ENCODE data around the gene SNU13. TPM values are rescaled to one million over a fixed set of nuclear protein-coding genes. Genes with fewer than 3 reads are reported as not detected.
"Not testable (repeated sequence)": the region's sequence is repeated elsewhere in the genome, so short reads cannot be mapped to it uniquely, and the experiment has no call there.

Gene SNU13
- polyA plus RNA-seq, 4 donors = 82.1 to 149 (median 113) TPM

- Histone ChIP-seq H3K36me3 (ENCODE audit: control insufficient read depth in 3 of 3, insufficient read depth in 2 of 3, low read depth in 1 of 3, low read length in 3 of 3) (peaks cover 24 to 77% (median 29%) of the 10 kb centered on the region in 3 donors), H3K27ac (ENCODE audit: low read depth in 1 of 3, low read length in 2 of 3) (no peak overlapping the region)
These were observed 38.4 kb downstream of the SNU13 start for GRCh38 chr22:41650229-41650628.

GRCh38 chr22:41648432-41648831 is 40.2 kb downstream of the SNU13 start:
- DNase-seq (no peak), FAIRE-seq (no peak)
- H3K27me3 ChIP-seq (ENCODE audit: control insufficient read depth in 3 of 3, insufficient read depth in 3 of 3, low read length in 3 of 3) = no peaks in the 10 kb centered on the region
- H3K36me3 ChIP-seq (ENCODE audit: control insufficient read depth in 3 of 3, insufficient read depth in 2 of 3, low read depth in 1 of 3, low read length in 3 of 3) = peaks cover 11 to 75% (median 19%) of the 10 kb centered on the region in 3 donors
- H3K9me3 ChIP-seq (ENCODE audit: control insufficient read depth in 2 of 2, insufficient read depth in 1 of 2, low read depth in 1 of 2, low read length in 1 of 2) = no peaks in the 10 kb centered on the region
- no peak overlapping the region for H3K4me3 ChIP-seq (ENCODE audit: low read depth in 1 of 3, low read length in 3 of 3)
- H3K4me1 ChIP-seq (ENCODE audit: control insufficient read depth in 3 of 3, insufficient read depth in 2 of 3, low read depth in 1 of 3, low read length in 2 of 3) = no peaks in the 10 kb centered on the region
- 78 to 91% (median 81%) methylated on average over 1 of the region's 1 CpG for WGBS, 3 donors
- no peak overlapping the region for H3K27ac ChIP-seq (ENCODE audit: low read depth in 1 of 3, low read length in 2 of 3)

More at GRCh38 chr22:41650229-41650628, 38.4 kb downstream of the SNU13 start:
- Histone ChIP-seq H3K9me3 (ENCODE audit: control insufficient read depth in 2 of 2, insufficient read depth in 1 of 2, low read depth in 1 of 2, low read length in 1 of 2) (no peaks in the 10 kb centered on the region), H3K27me3 (ENCODE audit: control insufficient read depth in 3 of 3, insufficient read depth in 3 of 3, low read length in 3 of 3) (no peaks in the 10 kb centered on the region), H3K4me1 (ENCODE audit: control insufficient read depth in 3 of 3, insufficient read depth in 2 of 3, low read depth in 1 of 3, low read length in 2 of 3) (no peaks in the 10 kb centered on the region), H3K4me3 (ENCODE audit: low read depth in 1 of 3, low read length in 3 of 3) (no peak overlapping the region)
- FAIRE-seq (no peak), DNase-seq (no peak)
- 90 to 100% (median 96%) methylated on average over 1 of the region's 1 CpG for WGBS, 3 donors

GRCh38 chr22:41647771-41648170 is 40.9 kb downstream of the SNU13 start:
- H3K27ac ChIP-seq (ENCODE audit: low read depth in 1 of 3, low read length in 2 of 3) = no peak overlapping the region
- FAIRE-seq = no peak
- DNase-seq = no peak
- H3K36me3 ChIP-seq (ENCODE audit: control insufficient read depth in 3 of 3, insufficient read depth in 2 of 3, low read depth in 1 of 3, low read length in 3 of 3) = peaks cover 13 to 74% (median 14%) of the 10 kb centered on the region in 3 donors
- no peaks in the 10 kb centered on the region for H3K27me3 ChIP-seq (ENCODE audit: control insufficient read depth in 3 of 3, insufficient read depth in 3 of 3, low read length in 3 of 3)
- H3K4me3 ChIP-seq (ENCODE audit: low read depth in 1 of 3, low read length in 3 of 3) = no peak overlapping the region
- H3K9me3 ChIP-seq (ENCODE audit: control insufficient read depth in 2 of 2, insufficient read depth in 1 of 2, low read depth in 1 of 2, low read length in 1 of 2) = no peaks in the 10 kb centered on the region
- no peaks in the 10 kb centered on the region for H3K4me1 ChIP-seq (ENCODE audit: control insufficient read depth in 3 of 3, insufficient read depth in 2 of 3, low read depth in 1 of 3, low read length in 2 of 3)
- WGBS, 3 donors = 68 to 89% (median 85%) methylated on average over 2 to 3 of the region's 3 CpGs

GRCh38 chr22:41642331-41643110 is 46.1 kb downstream of the SNU13 start:
- H3K36me3 ChIP-seq (ENCODE audit: control insufficient read depth in 3 of 3, insufficient read depth in 2 of 3, low read depth in 1 of 3, low read length in 3 of 3) = peaks cover 6 to 64% (median 17%) of the 10 kb centered on the region in 3 donors
- no peak for FAIRE-seq
- H3K27ac ChIP-seq (ENCODE audit: low read depth in 1 of 3, low read length in 2 of 3) = no peak overlapping the region
- 90 to 95% (median 95%) methylated on average over 6 of the region's 6 CpGs for WGBS, 3 donors
- H3K4me1 ChIP-seq (ENCODE audit: control insufficient read depth in 3 of 3, insufficient read depth in 2 of 3, low read depth in 1 of 3, low read length in 2 of 3) = no peaks in the 10 kb centered on the region
- H3K27me3 ChIP-seq (ENCODE audit: control insufficient read depth in 3 of 3, insufficient read depth in 3 of 3, low read length in 3 of 3) = no peaks in the 10 kb centered on the region
- DNase-seq = no peak
- H3K4me3 ChIP-seq (ENCODE audit: low read depth in 1 of 3, low read length in 3 of 3) = no peak overlapping the region
- H3K9me3 ChIP-seq (ENCODE audit: control insufficient read depth in 2 of 2, insufficient read depth in 1 of 2, low read depth in 1 of 2, low read length in 1 of 2) = peaks cover 0 to 3% of the 10 kb centered on the region in 2 donors

- Histone ChIP-seq H3K4me3 (ENCODE audit: low read depth in 1 of 3, low read length in 3 of 3) (no peak overlapping the region), H3K27me3 (ENCODE audit: control insufficient read depth in 3 of 3, insufficient read depth in 3 of 3, low read length in 3 of 3) (no peaks in the 10 kb centered on the region), H3K4me1 (ENCODE audit: control insufficient read depth in 3 of 3, insufficient read depth in 2 of 3, low read depth in 1 of 3, low read length in 2 of 3) (no peaks in the 10 kb centered on the region), H3K9me3 (ENCODE audit: control insufficient read depth in 2 of 2, insufficient read depth in 1 of 2, low read depth in 1 of 2, low read length in 1 of 2) (peaks cover 0 to 3% of the 10 kb centered on the region in 2 donors), H3K27ac (ENCODE audit: low read depth in 1 of 3, low read length in 2 of 3) (no peak overlapping the region), H3K36me3 (ENCODE audit: control insufficient read depth in 3 of 3, insufficient read depth in 2 of 3, low read depth in 1 of 3, low read length in 3 of 3) (peaks cover 7 to 63% (median 21%) of the 10 kb centered on the region in 3 donors)
- FAIRE-seq (no peak), DNase-seq (no peak)
- 98 to 99% (median 98%) methylated on average over 7 of the region's 7 CpGs for whole genome bisulfite sequencing, 3 donors
These were observed 46.8 kb downstream of the SNU13 start for GRCh38 chr22:41641854-41642253.

DNA sequence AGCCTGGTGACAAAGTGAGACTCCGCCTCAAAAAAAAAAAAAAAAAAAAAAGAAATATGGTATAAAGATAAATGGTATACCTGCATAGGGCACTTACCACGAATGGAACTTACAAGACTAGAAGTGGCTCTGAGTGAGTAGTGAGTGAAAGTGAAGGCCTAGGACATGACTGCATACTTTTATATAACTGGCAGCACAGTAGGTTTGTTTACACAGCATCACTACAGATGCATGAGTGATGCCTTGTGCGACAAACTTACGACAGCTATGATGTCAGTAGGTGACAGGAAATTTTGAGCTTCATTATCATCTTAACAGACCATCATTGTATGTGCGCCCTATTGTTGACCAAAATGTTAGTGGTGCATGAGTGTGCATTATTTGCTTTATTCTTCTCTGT is 49.9 kb downstream of the SNU13 start:
- Histone ChIP-seq H3K27ac (ENCODE audit: low read depth in 1 of 3, low read length in 2 of 3) (no peak overlapping the region), H3K27me3 (ENCODE audit: control insufficient read depth in 3 of 3, insufficient read depth in 3 of 3, low read length in 3 of 3) (no peaks in the 10 kb centered on the region), H3K9me3 (ENCODE audit: control insufficient read depth in 2 of 2, insufficient read depth in 1 of 2, low read depth in 1 of 2, low read length in 1 of 2) (peaks cover 0 to 3% of the 10 kb centered on the region in 2 donors), H3K4me3 (ENCODE audit: low read depth in 1 of 3, low read length in 3 of 3) (no peak overlapping the region), H3K36me3 (ENCODE audit: control insufficient read depth in 3 of 3, insufficient read depth in 2 of 3, low read depth in 1 of 3, low read length in 3 of 3) (peaks cover 16 to 62% (median 35%) of the 10 kb centered on the region in 3 donors), H3K4me1 (ENCODE audit: control insufficient read depth in 3 of 3, insufficient read depth in 2 of 3, low read depth in 1 of 3, low read length in 2 of 3) (no peaks in the 10 kb centered on the region)
- FAIRE-seq (no peak), DNase-seq (no peak)
- WGBS, 3 donors = 83 to 94% (median 88%) methylated on average over 5 of the region's 5 CpGs

GRCh38 chr22:41638124-41638523 is 50.5 kb downstream of the SNU13 start:
- Histone ChIP-seq H3K4me1 (ENCODE audit: control insufficient read depth in 3 of 3, insufficient read depth in 2 of 3, low read depth in 1 of 3, low read length in 2 of 3) (no peaks in the 10 kb centered on the region), H3K27me3 (ENCODE audit: control insufficient read depth in 3 of 3, insufficient read depth in 3 of 3, low read length in 3 of 3) (no peaks in the 10 kb centered on the region), H3K9me3 (ENCODE audit: control insufficient read depth in 2 of 2, insufficient read depth in 1 of 2, low read depth in 1 of 2, low read length in 1 of 2) (peaks cover 0 to 3% of the 10 kb centered on the region in 2 donors), H3K36me3 (ENCODE audit: control insufficient read depth in 3 of 3, insufficient read depth in 2 of 3, low read depth in 1 of 3, low read length in 3 of 3) (peaks cover 16 to 62% (median 35%) of the 10 kb centered on the region in 3 donors), H3K27ac (ENCODE audit: low read depth in 1 of 3, low read length in 2 of 3) (no peak overlapping the region), H3K4me3 (ENCODE audit: low read depth in 1 of 3, low read length in 3 of 3) (no peak overlapping the region)
- 93 to 96% (median 95%) methylated on average over 5 of the region's 5 CpGs for WGBS, 3 donors
- FAIRE-seq (no peak), DNase-seq (no peak)

GRCh38 chr22:41637623-41638022 is 51.0 kb downstream of the SNU13 start:
- FAIRE-seq = not testable (repeated sequence)
- H3K36me3 ChIP-seq (ENCODE audit: control insufficient read depth in 3 of 3, insufficient read depth in 2 of 3, low read depth in 1 of 3, low read length in 3 of 3) = peaks cover 16 to 62% (median 31%) of the 10 kb centered on the region in 3 donors

More at GRCh38 chr22:41637623-41638022, 51.0 kb downstream of the SNU13 start:
- not testable (repeated sequence) for H3K9me3 ChIP-seq (ENCODE audit: control insufficient read depth in 2 of 2, insufficient read depth in 1 of 2, low read depth in 1 of 2, low read length in 1 of 2); H3K4me3 ChIP-seq (ENCODE audit: low read depth in 1 of 3, low read length in 3 of 3); H3K27ac ChIP-seq (ENCODE audit: low read depth in 1 of 3, low read length in 2 of 3); H3K27me3 ChIP-seq (ENCODE audit: control insufficient read depth in 3 of 3, insufficient read depth in 3 of 3, low read length in 3 of 3); H3K4me1 ChIP-seq (ENCODE audit: control insufficient read depth in 3 of 3, insufficient read depth in 2 of 3, low read depth in 1 of 3, low read length in 2 of 3); DNase-seq
- 96 to 98% (median 97%) methylated on average over 8 of the region's 8 CpGs for WGBS, 3 donors

Data from small intestine (tissue), 7 donors.